Suprapubic skin (tissue), 4 donors: Measurements from ENCODE around the gene NOS1AP. TPM values are rescaled to one million over a fixed set of nuclear protein-coding genes. Genes with fewer than 3 reads are reported as not detected.

Source experiments
- DNase-seq, 2 donors: peaks; one replicate each; pipeline ENCODE4 v3.0.0-alpha.2; 2019; ENCODE audit warnings: low spot score in 2 of 2
- H3K27ac ChIP-seq: fragments of 200-600 bp; sonication (generic); one replicate; pipeline ENCODE4 v1.5.1; 2019
- H3K27me3 ChIP-seq: fragments of 200-600 bp; sonication (generic); one replicate; pipeline ENCODE4 v1.5.1; 2019
- H3K36me3 ChIP-seq: fragments of 200-600 bp; sonication (generic); one replicate; pipeline ENCODE4 v1.5.1; 2019
- H3K4me1 ChIP-seq: fragments of 200-600 bp; sonication (generic); one replicate; pipeline ENCODE4 v1.5.1; 2019
- H3K4me3 ChIP-seq: fragments of 200-600 bp; sonication (generic); one replicate; pipeline ENCODE4 v1.5.1; 2019; ENCODE audit warnings: mild to moderate bottlenecking
- H3K9me3 ChIP-seq: fragments of 200-600 bp; sonication (generic); one replicate; pipeline ENCODE4 v1.5.1; 2019
- CTCF ChIP-seq, 2 donors: fragments of 200-600 bp in 1 of 2; fragments of 450-650 bp in 1 of 2; sonication (generic) in 1 of 2; IDR thresholded peaks; one replicate each; pipeline ENCODE4 v1.5.1; 2016 to 2019; ENCODE audit warnings: antibody characterized with exemption in 2 of 2, mild to moderate bottlenecking in 1 of 2, moderate library complexity in 1 of 2
- EP300 ChIP-seq: sonication (generic); formaldehyde crosslinking; IDR thresholded peaks from one replicate; pipeline ENCODE4 v1.6.1; 2017; ENCODE audit warnings: antibody characterized with exemption
- POLR2A ChIP-seq, 2 donors: fragments of 450-650 bp; IDR thresholded peaks; one replicate each; pipeline ENCODE4 v1.6.1; 2017; ENCODE audit warnings: antibody characterized with exemption in 2 of 2, mild to moderate bottlenecking in 2 of 2, moderate library complexity in 2 of 2
- POLR2AphosphoS5 ChIP-seq, 3 donors: sonication (generic); formaldehyde crosslinking; IDR thresholded peaks; one replicate each; pipeline ENCODE4 v1.6.1; 2017; ENCODE audit warnings: antibody characterized with exemption in 3 of 3
- WGBS: methylation state at CpG from one replicate; pipeline ENCODE4 v1.1.5; 2018; 5-methylcytosine and 5-hydroxymethylcytosine counted together
- total RNA-seq, 4 donors: library from RNA; depleted of rRNA; stranded (reverse); fragments of >200 nt; gene quantifications; one replicate each; pipeline ENCODE4 v1.1.0, GENCODE V29; 2016

The NOS1AP gene
- total RNA-seq, 4 donors from 2014 or later = 1.9 to 9.5 (median 3.3) TPM

GRCh38 chr1:162335126-162335525, 265.6 kb downstream of the NOS1AP start:
- no peak for DNase-seq
- H3K27ac ChIP-seq = no peak overlapping the region
- H3K4me3 ChIP-seq = no peak overlapping the region
- H3K4me1 ChIP-seq = peaks cover 2% of the 10 kb centered on the region
- no peak for TF ChIP-seq EP300
- no peak for TF ChIP-seq POLR2A (IDR thresholded peaks at IDR 0.05)
- TF ChIP-seq CTCF (IDR thresholded peaks at IDR 0.05) = no peak
- no peak for TF ChIP-seq POLR2AphosphoS5 (IDR thresholded peaks at IDR 0.05)
- no peaks in the 10 kb centered on the region for H3K9me3 ChIP-seq
- 55% methylated on average over 5 of the region's 5 CpGs for WGBS
- H3K36me3 ChIP-seq = no peaks in the 10 kb centered on the region
- no peaks in the 10 kb centered on the region for H3K27me3 ChIP-seq

- no peaks in the 10 kb centered on the region for H3K36me3 ChIP-seq
- no peaks in the 10 kb centered on the region for H3K4me1 ChIP-seq
- 73% methylated on average over 7 of the region's 7 CpGs for WGBS
- no peak overlapping the region for H3K27ac ChIP-seq
- no peaks in the 10 kb centered on the region for H3K27me3 ChIP-seq
- H3K4me3 ChIP-seq = no peak overlapping the region
- no peak for DNase-seq
- TF ChIP-seq EP300 (no peak), POLR2A (IDR thresholded peaks at IDR 0.05) (no peak), CTCF (IDR thresholded peaks at IDR 0.05) (no peak), POLR2AphosphoS5 (IDR thresholded peaks at IDR 0.05) (no peak)
- no peaks in the 10 kb centered on the region for H3K9me3 ChIP-seq
Measured at GRCh38 chr1:162336621-162337285, 267.3 kb downstream of the NOS1AP start.

GRCh38 chr1:162342452-162342983, 273.0 kb downstream of the NOS1AP start:
- H3K9me3 ChIP-seq = no peaks in the 10 kb centered on the region
- H3K4me3 ChIP-seq = no peak overlapping the region
- TF ChIP-seq POLR2AphosphoS5 (IDR thresholded peaks at IDR 0.05) (no peak), CTCF (IDR thresholded peaks at IDR 0.05) (no peak), EP300 (no peak), POLR2A (IDR thresholded peaks at IDR 0.05) (no peak)
- H3K27me3 ChIP-seq = no peaks in the 10 kb centered on the region
- DNase-seq = no peak
- no peak overlapping the region for H3K27ac ChIP-seq
- H3K36me3 ChIP-seq = no peaks in the 10 kb centered on the region
- 89% methylated on average over 1 of the region's 1 CpG for WGBS
- H3K4me1 ChIP-seq = no peaks in the 10 kb centered on the region

GRCh38 chr1:162343470-162343869, 274.0 kb downstream of the NOS1AP start:
- no peak overlapping the region for H3K4me3 ChIP-seq
- no peaks in the 10 kb centered on the region for H3K4me1 ChIP-seq
- 85% methylated on average over 5 of the region's 5 CpGs for WGBS
- no peak for DNase-seq
- no peaks in the 10 kb centered on the region for H3K9me3 ChIP-seq
- TF ChIP-seq EP300 (no peak), CTCF (IDR thresholded peaks at IDR 0.05) (no peak)
- no peaks in the 10 kb centered on the region for H3K36me3 ChIP-seq
- H3K27me3 ChIP-seq = no peaks in the 10 kb centered on the region
- H3K27ac ChIP-seq = no peak overlapping the region

GRCh38 chr1:162347281-162347680, 277.8 kb downstream of the NOS1AP start:
- WGBS = 58% methylated on average over 3 of the region's 3 CpGs
- H3K4me3 ChIP-seq = no peak overlapping the region
- H3K36me3 ChIP-seq = no peaks in the 10 kb centered on the region
- H3K9me3 ChIP-seq = no peaks in the 10 kb centered on the region
- H3K27ac ChIP-seq = no peak overlapping the region
- H3K4me1 ChIP-seq = peaks cover 4% of the 10 kb centered on the region
- H3K27me3 ChIP-seq = no peaks in the 10 kb centered on the region
- no peak for DNase-seq
- TF ChIP-seq CTCF (IDR thresholded peaks at IDR 0.05) (no peak), POLR2A (IDR thresholded peaks at IDR 0.05) (no peak)
